Nephron (organoid): Measurements from ENCODE around the gene TFAP2A.

Experiments
- H3K27ac Mint-ChIP-seq, 3 experiments: 2 replicates each; pipeline ENCODE4 v1.8.0; 2020; ENCODE audit warnings: mixed read lengths in 3 of 3, mild to moderate bottlenecking in 2 of 3, moderate library complexity in 1 of 3
- H3K27me3 Mint-ChIP-seq: 2 replicates; pipeline ENCODE4 v1.8.0; 2021; ENCODE audit warnings: low read depth, mild to moderate bottlenecking, moderate library complexity, mixed read lengths
- H3K36me3 Mint-ChIP-seq: 2 replicates; pipeline ENCODE4 v1.8.0; 2020; ENCODE audit warnings: low read depth, mixed read lengths
- H3K4me1 Mint-ChIP-seq: 2 replicates; pipeline ENCODE4 v1.8.0; 2020; ENCODE audit warnings: mixed read lengths
- H3K4me3 Mint-ChIP-seq, 3 experiments: 2 replicates each; pipeline ENCODE4 v1.8.0; 2020; ENCODE audit warnings: mild to moderate bottlenecking in 3 of 3, mixed read lengths in 3 of 3, moderate library complexity in 2 of 3
- H3K9me3 Mint-ChIP-seq: 2 replicates; pipeline ENCODE4 v1.8.0; 2020; ENCODE audit warnings: mixed read lengths
- CTCF ChIP-seq, 3 experiments: fragments of 200-600 bp; sonication (generic); IDR thresholded peaks; one replicate each; pipeline ENCODE4 v1.5.0; 2021; ENCODE audit warnings: antibody characterized with exemption in 3 of 3; ENCODE audit not compliant: unreplicated experiment in 3 of 3

Gene TFAP2A

GRCh38 chr6:10419749-10420545, 5.1 kb upstream of the TFAP2A start:
- peaks cover 100% of the 10 kb centered on the region for H3K27me3 Mint-ChIP-seq
- peak overlapping the region; percentile 10 to 78 (median 69) for H3K4me3 Mint-ChIP-seq
- no peaks in the 10 kb centered on the region for H3K9me3 Mint-ChIP-seq
- H3K27ac Mint-ChIP-seq = peak overlapping the region in 2 of 3 experiments; percentile 63 to 91
- H3K4me1 Mint-ChIP-seq = peaks cover 22% of the 10 kb centered on the region
- TF ChIP-seq CTCF (IDR thresholded peaks at IDR 0.05; ENCODE audit: unreplicated experiment in 3 of 3) = no peak
- H3K36me3 Mint-ChIP-seq = no peaks in the 10 kb centered on the region

DNA sequence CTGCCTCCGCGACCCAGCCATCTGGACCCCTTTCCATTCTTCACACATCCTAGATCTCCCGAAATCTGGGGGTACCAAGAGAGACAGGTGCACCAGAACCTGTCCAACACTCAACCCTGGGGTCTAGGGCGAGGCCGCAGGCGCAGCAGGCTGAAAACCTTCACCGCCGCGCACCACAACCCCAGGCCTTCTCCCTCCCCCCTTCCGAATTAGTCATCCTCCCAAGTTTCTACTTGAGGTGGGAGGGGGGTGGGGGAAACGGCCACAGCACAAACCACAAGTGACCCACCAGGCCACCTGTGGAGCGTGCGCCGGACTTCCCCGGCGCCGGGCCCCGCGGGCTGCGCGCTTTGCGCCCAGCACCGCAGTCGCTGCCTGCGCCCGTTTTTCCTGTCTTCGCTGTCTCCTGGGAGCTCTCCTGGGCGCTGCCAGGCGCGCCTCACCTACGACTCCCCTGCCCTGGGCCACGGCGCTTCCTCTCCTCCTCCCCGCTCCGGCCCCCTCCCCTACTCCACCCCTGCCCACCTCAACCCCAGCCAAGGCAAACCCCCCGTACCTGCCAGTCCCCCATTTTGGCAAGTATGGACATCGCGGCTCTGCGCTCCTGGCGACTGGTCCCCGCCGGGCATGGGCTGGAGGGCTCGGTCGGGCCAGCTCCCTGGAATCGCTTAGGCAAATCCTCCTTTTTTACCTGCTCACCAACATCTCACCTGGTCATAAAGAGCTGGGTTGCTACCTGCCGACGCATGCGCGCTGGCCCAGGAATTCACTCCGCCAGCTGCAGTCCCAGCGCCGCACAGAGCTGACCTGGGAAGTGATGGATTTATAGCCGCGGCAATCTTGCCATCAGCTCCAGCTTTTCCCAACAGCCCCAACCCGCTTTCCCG, 4.2 kb upstream of the TFAP2A start:
- H3K27me3 Mint-ChIP-seq = peaks cover 100% of the 10 kb centered on the region
- no peaks in the 10 kb centered on the region for H3K9me3 Mint-ChIP-seq
- peak overlapping the region in 2 of 3 experiments; percentile 63 to 91 for H3K27ac Mint-ChIP-seq
- no peaks in the 10 kb centered on the region for H3K36me3 Mint-ChIP-seq
- H3K4me3 Mint-ChIP-seq = peak overlapping the region; percentile 74 to 78 (median 74)
- no peak for TF ChIP-seq CTCF (IDR thresholded peaks at IDR 0.05; ENCODE audit: unreplicated experiment in 3 of 3)
- peaks cover 28% of the 10 kb centered on the region for H3K4me1 Mint-ChIP-seq

DNA sequence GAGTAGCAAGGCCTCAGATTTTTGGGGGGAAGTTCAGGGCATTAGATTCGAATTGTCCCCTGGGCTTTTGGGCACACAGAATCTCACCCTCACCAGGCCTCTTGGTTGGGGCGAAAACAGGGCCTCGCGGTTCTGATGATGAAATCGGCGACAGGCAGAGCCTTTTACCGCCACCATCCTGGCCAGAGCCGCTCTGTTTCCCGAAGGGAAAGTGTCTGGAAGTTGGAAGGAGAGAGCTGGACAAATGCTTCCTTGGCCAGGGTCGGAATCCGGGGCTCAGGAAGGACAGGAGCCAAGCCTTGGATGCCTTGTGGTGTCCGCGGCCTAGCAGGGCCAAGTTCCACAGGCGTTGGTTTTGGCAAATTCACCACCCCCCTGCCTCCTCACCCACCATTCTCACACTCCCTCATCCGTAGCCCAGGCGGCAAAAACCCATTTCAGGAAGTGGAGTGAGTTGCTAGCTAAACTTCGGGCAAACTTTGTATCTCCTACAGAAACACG, 3.5 kb upstream of the TFAP2A start:
- Mint-ChIP-seq H3K36me3 (no peaks in the 10 kb centered on the region), H3K4me1 (peaks cover 35% of the 10 kb centered on the region), H3K27me3 (peaks cover 100% of the 10 kb centered on the region), H3K27ac (peak overlapping the region in 2 of 3 experiments; percentile 18 to 91), H3K4me3 (peak overlapping the region; percentile 43 to 78 (median 74)), H3K9me3 (no peaks in the 10 kb centered on the region)
- no peak for TF ChIP-seq CTCF (IDR thresholded peaks at IDR 0.05; ENCODE audit: unreplicated experiment in 3 of 3)

DNA sequence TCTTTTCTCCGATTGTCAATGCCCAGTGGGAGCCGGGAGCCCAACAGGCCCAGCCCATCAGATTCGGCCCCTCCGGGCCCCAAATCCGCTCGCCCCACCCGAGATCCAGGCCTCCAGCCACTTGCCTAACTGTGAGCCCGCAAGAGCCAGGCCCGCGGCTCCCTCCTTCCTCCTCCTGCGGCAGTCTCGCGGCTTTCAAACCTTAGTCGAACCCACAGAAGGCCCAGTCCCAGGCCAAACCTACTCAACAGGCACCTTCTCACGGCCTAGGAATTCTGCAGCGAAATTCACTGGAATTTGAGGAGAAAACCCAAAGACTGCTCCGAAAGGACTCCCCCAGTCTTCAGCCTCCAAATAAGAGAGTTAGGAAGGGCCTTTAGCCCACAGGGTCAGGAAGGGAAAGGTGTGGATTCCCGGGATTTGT, 2.8 kb upstream of the TFAP2A start:
- H3K27me3 Mint-ChIP-seq = peaks cover 100% of the 10 kb centered on the region
- H3K36me3 Mint-ChIP-seq = no peaks in the 10 kb centered on the region

More for the DNA sequence above, 2.8 kb upstream of the TFAP2A start:
- no peak for TF ChIP-seq CTCF (IDR thresholded peaks at IDR 0.05; ENCODE audit: unreplicated experiment in 3 of 3)
- Mint-ChIP-seq H3K27ac (peak overlapping the region; percentile 18 to 90 (median 27)), H3K4me3 (peak overlapping the region; percentile 61 to 82 (median 78)), H3K4me1 (peaks cover 41% of the 10 kb centered on the region), H3K9me3 (no peaks in the 10 kb centered on the region)
